ENCODE results near the gene HSF2BP.

DNA sequence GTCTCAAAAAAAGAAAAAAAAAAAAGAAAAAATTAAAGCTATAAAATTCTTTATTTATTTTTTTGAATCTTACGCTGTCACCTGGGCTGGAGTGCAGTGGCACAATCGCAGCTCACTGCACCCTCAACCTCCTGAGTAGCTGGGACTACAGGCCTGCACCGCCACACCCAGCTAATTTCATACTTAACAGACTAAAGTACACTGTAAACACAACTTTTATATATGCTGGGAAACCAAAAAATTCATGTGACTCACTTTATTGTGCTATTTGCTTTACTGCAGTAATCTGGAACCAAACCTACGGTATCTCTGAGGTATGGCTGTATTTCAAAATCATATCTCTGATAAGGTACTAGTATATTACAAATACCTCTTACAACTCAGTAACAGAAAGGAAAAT lies 40.3 kb downstream of the HSF2BP start:
- TF ChIP-seq, protein P1, sequence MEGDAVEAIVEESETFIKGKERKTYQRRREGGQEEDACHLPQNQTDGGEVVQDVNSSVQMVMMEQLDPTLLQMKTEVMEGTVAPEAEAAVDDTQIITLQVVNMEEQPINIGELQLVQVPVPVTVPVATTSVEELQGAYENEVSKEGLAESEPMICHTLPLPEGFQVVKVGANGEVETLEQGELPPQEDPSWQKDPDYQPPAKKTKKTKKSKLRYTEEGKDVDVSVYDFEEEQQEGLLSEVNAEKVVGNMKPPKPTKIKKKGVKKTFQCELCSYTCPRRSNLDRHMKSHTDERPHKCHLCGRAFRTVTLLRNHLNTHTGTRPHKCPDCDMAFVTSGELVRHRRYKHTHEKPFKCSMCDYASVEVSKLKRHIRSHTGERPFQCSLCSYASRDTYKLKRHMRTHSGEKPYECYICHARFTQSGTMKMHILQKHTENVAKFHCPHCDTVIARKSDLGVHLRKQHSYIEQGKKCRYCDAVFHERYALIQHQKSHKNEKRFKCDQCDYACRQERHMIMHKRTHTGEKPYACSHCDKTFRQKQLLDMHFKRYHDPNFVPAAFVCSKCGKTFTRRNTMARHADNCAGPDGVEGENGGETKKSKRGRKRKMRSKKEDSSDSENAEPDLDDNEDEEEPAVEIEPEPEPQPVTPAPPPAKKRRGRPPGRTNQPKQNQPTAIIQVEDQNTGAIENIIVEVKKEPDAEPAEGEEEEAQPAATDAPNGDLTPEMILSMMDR (IDR thresholded peaks at IDR 0.05), result no peak
- no peak for TF ChIP-seq POLR2A (IDR thresholded peaks at IDR 0.05)
